C1 segment of cervical spinal cord (tissue), 14 donors: ENCODE data around the gene PLEKHA6.
"Not testable (repeated sequence)": the region's sequence is repeated elsewhere in the genome, so short reads cannot be mapped to it uniquely, and the experiment has no call there.

ENCODE experiments used
- DNase-seq, 14 donors: peaks; one replicate each; lab custom pipeline; 2025; lab: John Stamatoyannopoulos, UW

PLEKHA6 gene

GRCh38 chr1:204338360-204338759, 21.4 kb downstream of the PLEKHA6 start:
- DNase-seq, result no peak

- DNase-seq, result no peak
These were observed 22.1 kb downstream of the PLEKHA6 start for GRCh38 chr1:204337583-204337982.

GRCh38 chr1:204337036-204337429, 22.7 kb downstream of the PLEKHA6 start:
- DNase-seq, result no peak

GRCh38 chr1:204336421-204337035, 23.2 kb downstream of the PLEKHA6 start:
- DNase-seq, result no peak

- no peak for DNase-seq
These were observed 24.2 kb downstream of the PLEKHA6 start for GRCh38 chr1:204335533-204335932.

GRCh38 chr1:204335085-204335484, 24.6 kb downstream of the PLEKHA6 start:
- DNase-seq, result no peak

- no peak for DNase-seq
These were observed 25.3 kb downstream of the PLEKHA6 start for GRCh38 chr1:204334455-204334854.

- DNase-seq, result no peak
These were observed 26.3 kb downstream of the PLEKHA6 start for GRCh38 chr1:204333427-204333826.

GRCh38 chr1:204331847-204332487, 27.8 kb downstream of the PLEKHA6 start:
- no peak for DNase-seq

GRCh38 chr1:204331275-204331674, 28.5 kb downstream of the PLEKHA6 start:
- no peak for DNase-seq

GRCh38 chr1:204327870-204328269, 31.9 kb downstream of the PLEKHA6 start:
- not testable (repeated sequence) for DNase-seq

- no peak for DNase-seq
These were observed 32.4 kb downstream of the PLEKHA6 start for GRCh38 chr1:204327359-204327758.

GRCh38 chr1:204326771-204327300, 32.9 kb downstream of the PLEKHA6 start:
- DNase-seq, result peak in 6 of 14 donors; percentile 13 to 59 (median 26)

- peak in 6 of 14 donors; percentile 20 to 43 (median 24) for DNase-seq
These were observed 33.8 kb downstream of the PLEKHA6 start for GRCh38 chr1:204325944-204326343.

- DNase-seq, result no peak
These were observed 35.8 kb downstream of the PLEKHA6 start for GRCh38 chr1:204323887-204324286.

- no peak for DNase-seq
These were observed 37.3 kb downstream of the PLEKHA6 start for GRCh38 chr1:204322339-204322868.

- DNase-seq, result no peak
These were observed 38.1 kb downstream of the PLEKHA6 start for GRCh38 chr1:204321665-204322064.

- no peak for DNase-seq
These were observed 38.7 kb downstream of the PLEKHA6 start for GRCh38 chr1:204321051-204321450.

- DNase-seq, result no peak
These were observed 39.3 kb downstream of the PLEKHA6 start for GRCh38 chr1:204320382-204320804.

GRCh38 chr1:204319462-204319861, 40.3 kb downstream of the PLEKHA6 start:
- no peak for DNase-seq

GRCh38 chr1:204319027-204319426, 40.7 kb downstream of the PLEKHA6 start:
- DNase-seq, result no peak

GRCh38 chr1:204318324-204318723, 41.4 kb downstream of the PLEKHA6 start:
- DNase-seq, result no peak

- DNase-seq, result no peak
These were observed 42.6 kb downstream of the PLEKHA6 start for GRCh38 chr1:204317170-204317569.
